Measurements from ENCODE around the gene CUEDC1. TPM values are rescaled to one million over a fixed set of nuclear protein-coding genes. Genes with fewer than 3 reads are reported as not detected.

The CUEDC1 gene
- total and polyA plus RNA-seq, 9 of the 15 experiments (the other 6 are each of a cell fraction or from before 2014, with no cell fraction given), result 0.20 to 4.1 (median 1.6) TPM; not detected in 1

DNA sequence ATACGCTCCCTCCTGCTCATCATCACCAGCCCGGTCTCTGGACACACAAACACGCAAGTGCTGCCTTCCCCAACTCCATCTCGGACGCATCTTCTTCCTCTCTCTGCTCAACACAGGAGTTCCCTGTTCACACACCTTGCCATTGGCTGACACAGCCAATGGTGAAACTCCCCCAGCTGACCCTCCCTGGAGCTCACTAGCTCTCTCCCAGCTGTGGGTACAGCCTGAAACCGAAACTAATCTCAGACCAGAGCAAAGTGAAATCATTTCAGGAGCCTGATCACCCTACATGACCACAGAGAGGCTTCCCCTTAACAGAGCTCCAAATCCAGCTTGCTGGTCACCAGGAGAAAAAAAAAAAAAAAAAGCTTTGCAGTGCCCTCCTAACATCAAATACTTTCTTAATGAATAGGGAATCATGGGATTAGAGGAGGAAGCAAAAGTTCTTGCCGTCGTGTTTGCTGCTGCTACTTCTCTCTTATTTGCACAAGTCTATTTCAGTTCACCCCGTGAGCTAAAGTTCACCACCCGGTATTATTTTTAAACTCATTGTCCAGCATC, 8.3 kb downstream of the CUEDC1 start (continued):
- TF ChIP-seq, protein P1, sequence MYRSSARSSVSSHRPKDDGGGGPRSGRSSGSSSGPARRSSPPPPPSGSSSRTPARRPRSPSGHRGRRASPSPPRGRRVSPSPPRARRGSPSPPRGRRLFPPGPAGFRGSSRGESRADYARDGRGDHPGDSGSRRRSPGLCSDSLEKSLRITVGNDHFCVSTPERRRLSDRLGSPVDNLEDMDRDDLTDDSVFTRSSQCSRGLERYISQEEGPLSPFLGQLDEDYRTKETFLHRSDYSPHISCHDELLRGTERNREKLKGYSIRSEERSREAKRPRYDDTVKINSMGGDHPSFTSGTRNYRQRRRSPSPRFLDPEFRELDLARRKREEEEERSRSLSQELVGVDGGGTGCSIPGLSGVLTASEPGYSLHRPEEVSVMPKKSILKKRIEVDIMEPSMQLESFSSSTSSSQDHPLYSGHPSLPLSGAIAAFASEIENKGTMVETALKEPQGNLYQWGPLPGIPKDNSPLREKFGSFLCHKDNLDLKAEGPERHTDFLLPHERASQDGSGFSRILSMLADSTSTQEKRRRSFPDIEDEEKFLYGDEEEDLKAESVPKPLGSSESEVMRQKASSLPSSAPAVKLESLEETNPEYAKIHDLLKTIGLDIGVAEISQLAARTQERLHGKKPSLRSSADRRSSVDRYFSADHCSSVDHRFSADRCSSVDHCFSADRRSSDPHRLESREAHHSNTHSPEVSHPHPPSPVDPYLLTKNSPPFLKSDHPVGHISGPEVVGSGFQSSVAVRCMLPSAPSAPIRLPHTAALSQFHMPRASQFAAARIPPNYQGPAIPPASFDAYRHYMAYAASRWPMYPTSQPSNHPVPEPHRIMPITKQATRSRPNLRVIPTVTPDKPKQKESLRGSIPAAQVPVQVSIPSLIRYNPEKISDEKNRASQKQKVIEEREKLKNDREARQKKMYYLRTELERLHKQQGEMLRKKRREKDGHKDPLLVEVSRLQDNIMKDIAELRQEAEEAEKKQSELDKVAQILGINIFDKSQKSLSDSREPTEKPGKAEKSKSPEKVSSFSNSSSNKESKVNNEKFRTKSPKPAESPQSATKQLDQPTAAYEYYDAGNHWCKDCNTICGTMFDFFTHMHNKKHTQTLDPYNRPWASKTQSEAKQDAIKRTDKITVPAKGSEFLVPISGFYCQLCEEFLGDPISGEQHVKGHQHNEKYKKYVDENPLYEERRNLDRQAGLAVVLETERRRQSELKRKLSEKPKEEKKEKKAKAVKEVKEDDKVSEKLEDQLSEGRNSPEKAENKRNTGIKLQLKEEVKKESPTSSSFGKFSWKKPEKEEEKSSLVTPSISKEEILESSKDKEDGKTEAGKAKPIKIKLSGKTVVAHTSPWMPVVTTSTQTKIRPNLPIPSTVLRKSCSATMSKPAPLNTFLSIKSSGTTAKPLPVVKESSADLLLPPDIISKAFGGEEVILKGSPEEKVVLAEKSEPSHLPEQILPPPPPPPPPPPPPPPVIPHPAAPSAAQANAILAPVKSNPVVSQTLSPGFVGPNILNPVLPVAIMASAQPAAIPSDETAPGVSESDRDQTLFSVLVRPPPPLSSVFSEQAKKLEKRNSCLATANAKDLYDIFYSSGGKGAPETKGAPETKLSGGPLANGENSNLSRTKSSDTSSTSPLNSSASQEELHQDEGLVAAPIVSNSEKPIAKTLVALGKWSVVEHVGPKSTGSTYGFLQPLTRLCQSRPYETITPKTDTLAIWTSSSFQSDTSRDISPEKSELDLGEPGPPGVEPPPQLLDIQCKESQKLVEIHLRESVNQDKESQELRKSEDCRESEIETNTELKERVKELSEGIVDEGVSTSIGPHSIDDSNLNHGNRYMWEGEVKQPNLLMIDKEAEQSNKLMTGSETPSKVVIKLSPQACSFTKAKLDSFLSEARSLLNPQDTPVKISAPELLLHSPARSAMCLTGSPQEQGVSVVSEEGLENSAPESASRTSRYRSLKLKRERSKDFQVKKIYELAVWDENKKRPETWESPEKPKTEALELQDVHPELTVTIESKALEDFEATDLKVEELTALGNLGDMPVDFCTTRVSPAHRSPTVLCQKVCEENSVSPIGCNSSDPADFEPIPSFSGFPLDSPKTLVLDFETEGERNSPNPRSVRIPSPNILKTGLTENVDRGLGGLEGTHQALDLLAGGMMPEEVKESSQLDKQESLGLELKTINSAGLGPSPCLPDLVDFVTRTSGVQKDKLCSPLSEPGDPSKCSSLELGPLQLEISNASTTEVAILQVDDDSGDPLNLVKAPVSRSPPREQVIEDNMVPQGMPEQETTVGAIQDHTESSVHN (IDR thresholded peaks at IDR 0.05; ENCODE audit: borderline replicate concordance in 1 of 2, low read depth in 1 of 2), result peak in 1 of 2 experiments; percentile 85; a peak in 2 of 4 replicates
- TF ChIP-seq KDM5B (IDR thresholded peaks at IDR 0.05; ENCODE audit: insufficient replicate concordance, low read depth, low read length) (no peak), BCOR (IDR thresholded peaks at IDR 0.05) (no peak)
- TF ChIP-seq, protein P2, sequence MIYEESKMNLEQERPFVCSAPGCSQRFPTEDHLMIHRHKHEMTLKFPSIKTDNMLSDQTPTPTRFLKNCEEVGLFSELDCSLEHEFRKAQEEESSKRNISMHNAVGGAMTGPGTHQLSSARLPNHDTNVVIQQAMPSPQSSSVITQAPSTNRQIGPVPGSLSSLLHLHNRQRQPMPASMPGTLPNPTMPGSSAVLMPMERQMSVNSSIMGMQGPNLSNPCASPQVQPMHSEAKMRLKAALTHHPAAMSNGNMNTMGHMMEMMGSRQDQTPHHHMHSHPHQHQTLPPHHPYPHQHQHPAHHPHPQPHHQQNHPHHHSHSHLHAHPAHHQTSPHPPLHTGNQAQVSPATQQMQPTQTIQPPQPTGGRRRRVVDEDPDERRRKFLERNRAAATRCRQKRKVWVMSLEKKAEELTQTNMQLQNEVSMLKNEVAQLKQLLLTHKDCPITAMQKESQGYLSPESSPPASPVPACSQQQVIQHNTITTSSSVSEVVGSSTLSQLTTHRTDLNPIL (CRISPR knock-in tag; IDR thresholded peaks at IDR 0.05), result no peak
- TF ChIP-seq, protein P3, sequence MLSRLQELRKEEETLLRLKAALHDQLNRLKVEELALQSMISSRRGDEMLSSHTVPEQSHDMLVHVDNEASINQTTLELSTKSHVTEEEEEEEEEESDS (CRISPR knock-in tag; IDR thresholded peaks at IDR 0.05), result no peak
